Peyer's patch (tissue), 4 donors: ENCODE measurements around the gene KCNK5.

ENCODE experiments used
- CTCF ChIP-seq, 6 experiments: fragments of 450-650 bp in 4 of 6; fragments of 200-600 bp in 2 of 6; sonication (generic) in 1 of 6; IDR thresholded peaks; one replicate each; pipeline ENCODE4 v1.5.1; 2017 to 2019; ENCODE audit warnings: antibody characterized with exemption in 6 of 6, mild to moderate bottlenecking in 3 of 6, moderate library complexity in 1 of 6
- POLR2A ChIP-seq, 2 donors: fragments of 450-650 bp; IDR thresholded peaks; one replicate each; pipeline ENCODE4 v1.5.1; 2017; ENCODE audit warnings: antibody characterized with exemption in 2 of 2, mild to moderate bottlenecking in 2 of 2, moderate library complexity in 2 of 2

- TF ChIP-seq CTCF (IDR thresholded peaks at IDR 0.05), result peak in 4 of 6 experiments; percentile 37 to 73 (median 67)
- TF ChIP-seq POLR2A (IDR thresholded peaks at IDR 0.05), result no peak
These were observed 39.2 kb downstream of the KCNK5 start for GRCh38 chr6:39189915-39190544.
